Neural cell (in vitro differentiated cells): Measurements from ENCODE around the gene ADARB1. TPM values are rescaled to one million over a fixed set of nuclear protein-coding genes. Genes with fewer than 3 reads are reported as not detected.

Experiments
- H2AFZ ChIP-seq: fragments of 200-600, 300-800 bp; sonication (generic), shearing (Covaris generic); 2 replicates; pipeline ENCODE4 v1.6.0; 2014; ENCODE audit warnings: low read depth, mild to moderate bottlenecking, antibody characterized with exemption, low read length, moderate library complexity
- H3F3A ChIP-seq: fragments of 200-600 bp; shearing (Covaris generic); 2 replicates; pipeline ENCODE4 v1.6.1; 2016; ENCODE audit warnings: mild to moderate bottlenecking, moderate library complexity, mixed read lengths, antibody characterized with exemption, low read length; ENCODE audit not compliant: insufficient read depth, poor library complexity, severe bottlenecking
- H3K27ac ChIP-seq: fragments of 200-600, 300-800 bp; sonication (generic), shearing (Covaris generic); 2 replicates; pipeline ENCODE4 v1.5.1; 2014; ENCODE audit warnings: mild to moderate bottlenecking, low read length, moderate library complexity
- H3K27me3 ChIP-seq: fragments of 300-800, 200-600 bp; sonication (generic), shearing (Covaris generic); 2 replicates; pipeline ENCODE4 v1.6.0; 2014; ENCODE audit warnings: mild to moderate bottlenecking, low read depth, low read length, moderate library complexity; ENCODE audit not compliant: insufficient read depth
- H3K36me3 ChIP-seq: fragments of 300-800, 200-600 bp; sonication (generic), shearing (Covaris generic); 2 replicates; pipeline ENCODE4 v1.5.1; 2014; ENCODE audit warnings: mild to moderate bottlenecking, antibody characterized with exemption, low read length, moderate library complexity; ENCODE audit not compliant: insufficient read depth
- H3K4me2 ChIP-seq: fragments of 300-800, 200-600 bp; sonication (generic), shearing (Covaris generic); 2 replicates; pipeline ENCODE4 v1.6.0; 2014; ENCODE audit warnings: mild to moderate bottlenecking, low read length
- H3K4me3 ChIP-seq: fragments of 300-800, 200-600 bp; sonication (generic), shearing (Covaris generic); 2 replicates; pipeline ENCODE4 v1.5.1; 2014; ENCODE audit warnings: mild to moderate bottlenecking, low read length, moderate library complexity
- H3K79me2 ChIP-seq: fragments of 200-600 bp; shearing (Covaris generic); replicated peaks from 2 replicates; pipeline ENCODE4 v1.6.0; 2014; ENCODE audit warnings: mild to moderate bottlenecking, low read length, moderate library complexity; ENCODE audit not compliant: insufficient read depth
- H3K9ac ChIP-seq: fragments of 300-800, 200-600 bp; sonication (generic), shearing (Covaris generic); 2 replicates; pipeline ENCODE4 v1.6.1; 2016; ENCODE audit warnings: mild to moderate bottlenecking, low read length, mixed read lengths
- H3K9me2 ChIP-seq: fragments of 200-600 bp; shearing (Covaris generic); 2 replicates; pipeline ENCODE4 v1.6.1; 2016; ENCODE audit warnings: mild to moderate bottlenecking, low read length, mixed read lengths; ENCODE audit not compliant: insufficient read depth
- H3K9me3 ChIP-seq: fragments of 200-600, 300-800 bp; sonication (generic), shearing (Covaris generic); 2 replicates; pipeline ENCODE4 v1.6.1; 2016; ENCODE audit warnings: mild to moderate bottlenecking, mixed run types, low read length, moderate library complexity, mixed read lengths
- H4K20me1 ChIP-seq: fragments of 200-600 bp; shearing (Covaris generic); 2 replicates; pipeline ENCODE4 v1.6.1; 2016; ENCODE audit warnings: mild to moderate bottlenecking, mixed run types; ENCODE audit not compliant: insufficient read depth
- EP300 ChIP-seq: fragments of 450-650 bp; conservative IDR thresholded peaks from 2 replicates; pipeline ENCODE4 v1.6.1; 2014; ENCODE audit warnings: antibody characterized with exemption, mild to moderate bottlenecking, moderate library complexity; ENCODE audit not compliant: poor library complexity, severe bottlenecking
- EZH2 ChIP-seq: fragments of 200-600, 300-800 bp; shearing (Covaris generic), sonication (generic); IDR thresholded peaks from 2 replicates; pipeline ENCODE4 v1.6.1; 2014; ENCODE audit warnings: antibody characterized with exemption, low read length, borderline replicate concordance, mild to moderate bottlenecking; ENCODE audit not compliant: insufficient read depth, poor library complexity, severe bottlenecking
- MXI1 ChIP-seq: fragments of 450-650 bp; conservative IDR thresholded peaks from 2 replicates; pipeline ENCODE4 v1.6.1; 2014; ENCODE audit warnings: antibody characterized with exemption, mild to moderate bottlenecking; ENCODE audit not compliant: poor library complexity, severe bottlenecking
- POLR2AphosphoS5 ChIP-seq: IDR thresholded peaks from 2 replicates; pipeline ENCODE4 v1.6.1; 2012
- RAD21 ChIP-seq: fragments of 450-650 bp; conservative IDR thresholded peaks from 2 replicates; pipeline ENCODE4 v1.6.1; 2014; ENCODE audit warnings: antibody characterized with exemption, mild to moderate bottlenecking, moderate library complexity
- SMC3 ChIP-seq: fragments of 450-650 bp; conservative IDR thresholded peaks from 2 replicates; pipeline ENCODE4 v1.6.1; 2014; ENCODE audit warnings: antibody characterized with exemption, mild to moderate bottlenecking, moderate library complexity; ENCODE audit not compliant: poor library complexity
- TAF1 ChIP-seq: IDR thresholded peaks from 2 replicates; pipeline ENCODE4 v1.6.1; 2012; ENCODE audit warnings: low read depth
- polyA plus RNA-seq: library from polyadenylated mRNA; depleted of rRNA; stranded (reverse); fragments of >200 nt; gene quantifications from 2 replicates; pipeline ENCODE4 v1.2.3, GENCODE V29; 2014
- TF ChIP-seq, protein P1 (sequence below): IDR thresholded peaks from 2 replicates; pipeline ENCODE4 v1.6.1; 2012; ENCODE audit warnings: borderline replicate concordance
- TF ChIP-seq, protein P2 (sequence below): fragments of 450-650 bp; IDR thresholded peaks from 2 replicates; pipeline ENCODE4 v1.5.1; 2014; ENCODE audit warnings: antibody characterized with exemption, mild to moderate bottlenecking, moderate library complexity; ENCODE audit not compliant: poor library complexity, severe bottlenecking

Gene ADARB1
- polyA plus RNA-seq, 1 donor from 2014 or later, result 8.9 TPM

DNA sequence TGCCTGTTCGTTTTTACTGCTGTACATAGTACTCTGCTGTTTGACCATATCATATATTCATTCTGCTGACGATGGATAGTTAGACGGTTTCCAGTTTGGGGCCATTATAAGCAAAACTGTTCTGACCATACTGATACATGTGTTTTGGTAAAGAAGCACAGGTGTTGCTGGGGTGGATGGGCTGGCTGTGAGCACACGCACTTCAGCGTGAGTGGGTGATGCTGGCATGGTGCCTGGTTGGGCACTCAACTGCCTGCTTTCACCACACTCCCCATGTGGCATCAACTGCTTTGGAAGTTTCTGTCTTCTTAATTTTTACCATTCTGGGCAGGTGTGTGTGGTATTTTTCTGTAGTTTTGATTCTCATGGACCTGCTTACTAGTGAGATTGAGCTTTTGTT is 37.3 kb downstream of the ADARB1 start (continued):
- TF ChIP-seq TAF1 (no peak), SMC3 (no peak)

DNA sequence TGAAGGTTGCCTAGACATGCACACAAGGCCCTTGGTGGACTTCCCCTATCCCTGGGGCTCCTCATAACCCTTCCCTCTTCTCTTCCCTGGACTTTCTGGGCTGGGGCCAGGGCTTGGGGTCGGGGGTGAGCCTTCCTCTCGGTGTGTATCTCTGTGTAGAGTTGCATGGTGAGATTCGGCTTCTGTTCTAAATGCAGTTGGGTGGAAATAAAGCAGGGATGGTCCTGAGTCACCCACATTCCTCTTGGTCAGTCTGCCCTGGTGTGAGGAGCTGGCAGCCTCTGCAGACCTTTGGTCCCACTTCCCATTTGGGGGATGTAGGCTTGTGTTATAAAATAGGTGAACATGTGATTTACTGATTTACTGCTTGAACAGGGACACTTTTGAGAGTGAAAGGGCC is 38.0 kb downstream of the ADARB1 start:
- Histone ChIP-seq H3K9ac (no peak overlapping the region), H4K20me1 (no peaks in the 10 kb centered on the region), H3K9me2 (no peaks in the 10 kb centered on the region), H3K4me3 (no peak overlapping the region), H2AFZ (no peak overlapping the region), H3K4me2 (no peak overlapping the region), H3K27ac (no peak overlapping the region), H3K79me2 (no peaks in the 10 kb centered on the region), H3K9me3 (no peaks in the 10 kb centered on the region), H3F3A (no peaks in the 10 kb centered on the region), H3K36me3 (no peaks in the 10 kb centered on the region), H3K27me3 (no peaks in the 10 kb centered on the region)
- TF ChIP-seq RAD21 (no peak), SMC3 (no peak), POLR2AphosphoS5 (no peak), EP300 (no peak), EZH2 (no peak), MXI1 (no peak), TAF1 (no peak)
- TF ChIP-seq, protein P1, sequence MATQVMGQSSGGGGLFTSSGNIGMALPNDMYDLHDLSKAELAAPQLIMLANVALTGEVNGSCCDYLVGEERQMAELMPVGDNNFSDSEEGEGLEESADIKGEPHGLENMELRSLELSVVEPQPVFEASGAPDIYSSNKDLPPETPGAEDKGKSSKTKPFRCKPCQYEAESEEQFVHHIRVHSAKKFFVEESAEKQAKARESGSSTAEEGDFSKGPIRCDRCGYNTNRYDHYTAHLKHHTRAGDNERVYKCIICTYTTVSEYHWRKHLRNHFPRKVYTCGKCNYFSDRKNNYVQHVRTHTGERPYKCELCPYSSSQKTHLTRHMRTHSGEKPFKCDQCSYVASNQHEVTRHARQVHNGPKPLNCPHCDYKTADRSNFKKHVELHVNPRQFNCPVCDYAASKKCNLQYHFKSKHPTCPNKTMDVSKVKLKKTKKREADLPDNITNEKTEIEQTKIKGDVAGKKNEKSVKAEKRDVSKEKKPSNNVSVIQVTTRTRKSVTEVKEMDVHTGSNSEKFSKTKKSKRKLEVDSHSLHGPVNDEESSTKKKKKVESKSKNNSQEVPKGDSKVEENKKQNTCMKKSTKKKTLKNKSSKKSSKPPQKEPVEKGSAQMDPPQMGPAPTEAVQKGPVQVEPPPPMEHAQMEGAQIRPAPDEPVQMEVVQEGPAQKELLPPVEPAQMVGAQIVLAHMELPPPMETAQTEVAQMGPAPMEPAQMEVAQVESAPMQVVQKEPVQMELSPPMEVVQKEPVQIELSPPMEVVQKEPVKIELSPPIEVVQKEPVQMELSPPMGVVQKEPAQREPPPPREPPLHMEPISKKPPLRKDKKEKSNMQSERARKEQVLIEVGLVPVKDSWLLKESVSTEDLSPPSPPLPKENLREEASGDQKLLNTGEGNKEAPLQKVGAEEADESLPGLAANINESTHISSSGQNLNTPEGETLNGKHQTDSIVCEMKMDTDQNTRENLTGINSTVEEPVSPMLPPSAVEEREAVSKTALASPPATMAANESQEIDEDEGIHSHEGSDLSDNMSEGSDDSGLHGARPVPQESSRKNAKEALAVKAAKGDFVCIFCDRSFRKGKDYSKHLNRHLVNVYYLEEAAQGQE, result no peak
- TF ChIP-seq, protein P2, sequence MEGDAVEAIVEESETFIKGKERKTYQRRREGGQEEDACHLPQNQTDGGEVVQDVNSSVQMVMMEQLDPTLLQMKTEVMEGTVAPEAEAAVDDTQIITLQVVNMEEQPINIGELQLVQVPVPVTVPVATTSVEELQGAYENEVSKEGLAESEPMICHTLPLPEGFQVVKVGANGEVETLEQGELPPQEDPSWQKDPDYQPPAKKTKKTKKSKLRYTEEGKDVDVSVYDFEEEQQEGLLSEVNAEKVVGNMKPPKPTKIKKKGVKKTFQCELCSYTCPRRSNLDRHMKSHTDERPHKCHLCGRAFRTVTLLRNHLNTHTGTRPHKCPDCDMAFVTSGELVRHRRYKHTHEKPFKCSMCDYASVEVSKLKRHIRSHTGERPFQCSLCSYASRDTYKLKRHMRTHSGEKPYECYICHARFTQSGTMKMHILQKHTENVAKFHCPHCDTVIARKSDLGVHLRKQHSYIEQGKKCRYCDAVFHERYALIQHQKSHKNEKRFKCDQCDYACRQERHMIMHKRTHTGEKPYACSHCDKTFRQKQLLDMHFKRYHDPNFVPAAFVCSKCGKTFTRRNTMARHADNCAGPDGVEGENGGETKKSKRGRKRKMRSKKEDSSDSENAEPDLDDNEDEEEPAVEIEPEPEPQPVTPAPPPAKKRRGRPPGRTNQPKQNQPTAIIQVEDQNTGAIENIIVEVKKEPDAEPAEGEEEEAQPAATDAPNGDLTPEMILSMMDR, result no peak

DNA sequence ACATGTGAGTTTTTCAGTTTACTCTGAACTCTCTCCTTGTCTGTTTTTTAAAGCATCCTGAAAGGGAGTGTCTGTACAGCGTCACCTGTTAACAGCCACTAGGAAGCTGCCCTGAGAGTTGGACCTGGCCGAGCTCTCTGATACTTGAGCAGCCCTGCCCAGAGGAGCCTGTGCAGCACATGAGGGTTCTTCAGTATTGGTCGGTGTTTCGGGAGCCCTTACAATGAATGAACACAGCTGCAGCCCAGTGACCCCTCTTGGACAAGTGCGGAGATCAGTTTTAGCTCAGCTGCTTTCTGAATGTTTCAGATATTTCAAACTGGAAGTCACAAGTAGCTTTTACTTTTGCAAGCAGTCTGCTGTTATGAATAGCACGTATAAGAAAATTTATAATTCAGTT is 39.2 kb downstream of the ADARB1 start:
- Histone ChIP-seq H3K9me3 (no peaks in the 10 kb centered on the region), H3K79me2 (no peaks in the 10 kb centered on the region), H2AFZ (no peak overlapping the region), H3K4me2 (no peak overlapping the region), H4K20me1 (no peaks in the 10 kb centered on the region), H3K9ac (no peak overlapping the region), H3K4me3 (no peak overlapping the region), H3K9me2 (no peaks in the 10 kb centered on the region), H3K27ac (no peak overlapping the region), H3F3A (no peaks in the 10 kb centered on the region), H3K36me3 (no peaks in the 10 kb centered on the region), H3K27me3 (no peaks in the 10 kb centered on the region)
- TF ChIP-seq EZH2 (no peak), RAD21 (no peak)
- TF ChIP-seq, protein P1, result no peak
